ENCODE measurements around the gene LGALS7B.
"Not testable (repeated sequence)": the region's sequence is repeated elsewhere in the genome, so short reads cannot be mapped to it uniquely, and the experiment has no call there.

Gene LGALS7B

DNA sequence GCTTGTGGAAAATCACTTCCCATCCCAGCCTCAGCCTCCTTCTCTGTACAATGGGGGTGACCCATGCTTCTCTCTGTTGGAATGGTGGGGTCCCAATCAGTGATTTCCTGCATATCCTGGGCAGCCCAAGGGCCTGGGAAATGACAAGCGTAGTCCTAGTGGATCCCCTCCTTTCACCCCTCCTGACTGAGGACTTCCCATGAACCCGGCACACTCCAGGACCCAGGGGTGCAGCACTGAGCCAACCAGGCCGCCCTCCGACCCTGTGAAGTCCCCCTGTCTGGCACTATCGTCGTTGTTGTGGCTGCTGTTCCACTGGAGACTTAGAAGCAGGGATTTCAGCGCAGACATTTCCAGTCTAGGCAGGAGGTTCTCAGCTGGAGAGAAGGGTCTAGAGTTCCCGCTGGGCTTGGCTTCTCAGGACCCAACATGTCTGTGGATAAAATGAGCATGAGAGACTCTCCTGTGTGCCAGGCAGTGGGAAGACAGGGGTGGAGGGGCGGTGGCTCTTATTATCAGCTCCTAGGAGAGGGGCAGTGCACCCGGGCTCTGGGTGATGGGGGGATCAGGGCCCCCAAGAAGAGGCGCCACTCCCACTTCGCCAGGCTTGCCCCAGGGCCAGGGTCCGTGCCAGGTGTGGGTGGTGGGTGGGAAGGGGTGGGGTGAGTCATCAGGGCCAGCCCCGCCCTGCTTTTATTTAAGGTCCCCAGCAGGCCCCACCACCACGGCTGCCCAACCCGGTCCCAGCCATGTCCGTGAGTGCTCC is at the start of gene LGALS7B:
LGALS7B (plus strand) TSS at position 723 of the 766 bp plus-strand sequence; CDS start at position 750, 27 bp downstream.
- no peak for DNase-seq (ENCODE audit: low read depth in 3 of 3)

DNA sequence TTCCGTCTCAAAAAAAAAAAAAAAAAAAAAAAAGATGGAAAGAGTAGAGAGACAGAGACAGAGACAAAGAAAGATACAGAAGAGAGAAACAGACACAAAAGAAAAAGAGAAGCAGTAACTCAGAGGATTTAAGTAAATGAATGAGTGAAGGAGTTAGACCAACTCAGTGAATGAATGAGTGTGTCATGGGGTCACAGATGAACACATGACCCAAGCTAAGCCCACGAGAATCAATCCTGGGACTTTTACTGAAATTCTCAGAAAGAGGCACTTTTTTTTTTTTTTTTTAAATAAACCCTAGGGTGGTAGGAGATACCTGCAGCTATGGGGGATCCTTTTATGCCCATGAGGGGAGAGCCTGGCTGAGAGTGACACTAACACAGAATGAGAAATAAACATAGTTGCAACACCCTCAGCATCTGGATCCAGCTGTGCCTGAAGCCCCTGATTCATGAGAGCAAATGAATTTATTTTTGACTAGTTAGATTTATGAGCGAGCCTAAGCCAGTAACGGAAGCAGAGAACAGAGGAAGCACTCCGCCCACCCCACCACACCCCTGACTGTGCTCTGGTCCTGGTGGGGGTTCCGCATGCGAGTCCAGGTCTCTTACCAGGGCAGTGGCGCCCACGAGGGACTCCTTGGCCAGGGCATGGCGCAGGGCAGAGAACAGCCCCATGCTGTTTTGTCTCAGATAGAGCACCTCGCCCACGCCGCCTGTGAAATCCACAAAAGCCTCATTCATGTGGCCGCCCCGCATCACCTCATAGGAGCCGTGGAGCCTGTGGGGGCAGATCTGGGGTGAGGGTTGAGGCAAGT is 49.4 kb upstream of the LGALS7B start:
- DNase-seq (ENCODE audit: low read depth in 3 of 3) = no peak

DNA sequence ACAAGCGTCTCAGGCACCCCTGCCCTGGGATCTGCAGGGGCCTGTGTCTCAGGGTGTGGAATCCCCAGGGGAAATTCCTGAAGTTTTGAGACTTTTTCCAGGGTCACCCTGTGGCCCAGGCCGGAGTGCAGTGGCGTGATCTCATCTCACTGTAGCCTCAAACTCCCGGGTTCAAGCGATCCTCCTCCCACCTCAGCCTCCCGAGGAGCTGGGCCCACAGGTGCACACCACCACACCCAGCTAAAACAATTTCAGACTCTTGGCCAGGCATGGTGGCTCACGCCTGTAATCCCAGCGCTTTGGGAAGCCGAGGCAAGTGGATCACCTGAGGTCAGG is 48.8 kb upstream of the LGALS7B start:
- DNase-seq (ENCODE audit: low read depth in 3 of 3) = no peak

DNA sequence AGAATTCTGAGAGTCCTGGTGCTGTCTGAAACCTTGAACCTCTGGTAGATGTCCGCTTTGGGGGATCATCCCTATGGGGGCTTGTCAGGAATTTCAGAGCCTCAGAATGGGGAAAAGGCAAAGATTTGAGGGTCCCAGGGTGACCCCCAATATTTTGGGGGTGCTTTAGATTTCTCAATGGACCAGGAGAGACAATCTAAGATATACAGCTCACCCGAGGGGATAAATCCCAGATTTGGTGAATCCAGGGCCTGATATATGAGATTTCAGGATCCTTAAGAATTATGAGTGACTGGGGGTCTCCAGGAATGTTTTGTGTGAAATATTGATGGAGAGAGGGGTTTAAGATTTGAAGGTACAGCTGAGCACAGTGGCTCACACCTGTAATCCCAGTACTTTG is 48.1 kb upstream of the LGALS7B start:
- DNase-seq (ENCODE audit: low read depth in 3 of 3) = no peak

DNA sequence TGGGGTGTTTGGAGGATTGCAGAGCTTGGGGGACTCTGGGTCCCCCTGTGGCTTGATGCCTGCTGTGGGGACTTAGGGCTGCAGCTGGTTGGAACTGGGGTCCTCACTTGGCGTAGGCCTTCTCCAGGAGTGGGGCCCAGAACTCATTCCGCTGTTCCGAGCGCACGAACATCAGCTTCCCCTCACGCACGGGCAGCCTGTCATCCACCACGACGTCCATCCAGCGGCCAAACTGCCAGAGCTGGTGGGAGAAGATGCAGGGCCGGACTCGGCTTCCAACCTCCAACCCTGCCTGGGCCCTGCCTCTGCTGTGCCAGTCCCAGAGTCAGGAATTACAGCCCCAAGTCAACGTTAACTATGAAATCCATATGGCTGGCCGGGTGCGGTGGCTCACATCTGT is 47.3 kb upstream of the LGALS7B start:
- no peak for DNase-seq (ENCODE audit: low read depth in 3 of 3)

DNA sequence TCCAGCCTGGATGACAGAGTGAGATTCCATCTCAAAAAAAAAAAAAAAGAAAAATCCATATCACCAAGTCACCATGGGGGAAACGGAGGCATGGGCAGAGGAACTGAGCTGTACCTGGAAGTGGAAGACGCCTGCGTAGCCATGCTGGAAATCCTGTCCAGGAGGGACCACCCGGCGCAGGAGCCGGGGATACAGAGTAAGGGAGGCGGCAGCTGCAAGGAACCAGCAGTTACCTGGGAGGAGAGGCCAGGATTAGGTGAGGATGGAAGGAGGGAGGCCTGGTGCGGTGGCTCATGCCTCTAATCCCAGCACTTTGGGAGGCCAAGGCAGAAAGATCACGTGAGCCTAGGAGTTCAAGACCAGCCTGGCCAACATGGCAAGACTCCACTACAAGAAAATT is 46.7 kb upstream of the LGALS7B start:
- DNase-seq (ENCODE audit: low read depth in 3 of 3) = no peak

DNA sequence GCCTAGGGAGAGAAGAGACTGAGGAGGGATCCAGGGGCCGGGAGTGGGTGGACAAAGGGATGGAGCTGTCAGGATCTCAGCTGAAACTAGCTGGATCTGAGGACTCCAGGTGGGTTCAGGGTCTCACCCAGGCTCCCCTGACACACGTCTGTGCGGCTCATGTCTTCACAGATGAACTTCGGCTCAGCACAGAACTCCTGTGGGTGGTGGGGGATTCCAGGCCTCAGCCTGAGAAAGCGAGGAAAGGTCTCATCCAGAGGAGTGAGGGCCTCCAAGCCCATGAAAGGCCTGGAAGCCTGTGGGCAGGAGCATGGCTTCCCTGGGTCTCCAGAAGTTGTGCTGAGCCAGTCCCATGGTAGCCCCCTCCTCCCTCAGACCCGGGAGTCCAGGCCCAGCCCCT is 46.1 kb upstream of the LGALS7B start:
- no peak for DNase-seq (ENCODE audit: low read depth in 3 of 3)

DNA sequence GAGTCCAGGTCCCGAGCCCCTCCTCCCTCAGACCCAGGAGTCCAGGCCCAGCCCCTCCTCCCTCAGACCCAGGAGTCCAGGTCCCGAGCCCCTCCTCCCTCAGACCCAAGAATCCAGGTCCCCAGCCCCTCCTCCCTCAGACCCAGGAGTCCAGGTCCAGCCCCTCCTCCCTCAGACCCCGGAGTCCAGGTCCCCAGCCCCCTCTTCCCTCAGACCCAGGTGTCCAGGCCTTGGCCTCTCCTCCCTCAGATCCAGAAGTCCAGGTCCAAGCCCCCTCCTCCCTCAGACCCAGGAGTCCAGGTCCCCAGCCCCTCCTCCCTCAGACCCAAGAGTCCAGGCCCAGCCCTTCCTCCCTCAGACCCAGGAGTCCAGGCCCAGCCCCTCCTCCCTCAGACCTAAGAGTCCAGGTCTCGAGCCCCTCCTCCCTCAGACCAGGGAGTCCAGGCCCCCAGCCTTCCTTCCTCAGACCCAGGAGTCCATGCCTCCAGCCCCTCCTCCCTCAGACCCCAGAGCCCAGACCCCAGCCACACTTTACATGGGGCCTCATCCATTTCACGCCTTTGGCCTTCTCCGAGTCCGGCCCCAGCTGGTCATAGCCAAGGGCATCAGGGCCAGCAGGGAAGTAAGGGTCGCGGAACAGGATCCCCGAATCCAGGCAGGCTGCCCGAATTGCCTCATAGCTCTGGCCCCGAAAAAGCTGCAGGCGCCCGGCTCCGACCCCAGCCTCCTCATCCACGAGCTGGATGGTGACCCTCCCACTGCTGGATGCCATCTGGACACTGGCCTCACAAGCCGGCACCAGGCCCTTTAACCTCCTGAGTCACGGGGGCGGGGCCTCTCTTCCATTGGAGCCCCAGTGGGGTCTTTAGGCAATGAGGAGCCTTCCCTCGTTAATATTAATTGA is 45.4 kb upstream of the LGALS7B start:
- no peak for DNase-seq (ENCODE audit: low read depth in 3 of 3)

DNA sequence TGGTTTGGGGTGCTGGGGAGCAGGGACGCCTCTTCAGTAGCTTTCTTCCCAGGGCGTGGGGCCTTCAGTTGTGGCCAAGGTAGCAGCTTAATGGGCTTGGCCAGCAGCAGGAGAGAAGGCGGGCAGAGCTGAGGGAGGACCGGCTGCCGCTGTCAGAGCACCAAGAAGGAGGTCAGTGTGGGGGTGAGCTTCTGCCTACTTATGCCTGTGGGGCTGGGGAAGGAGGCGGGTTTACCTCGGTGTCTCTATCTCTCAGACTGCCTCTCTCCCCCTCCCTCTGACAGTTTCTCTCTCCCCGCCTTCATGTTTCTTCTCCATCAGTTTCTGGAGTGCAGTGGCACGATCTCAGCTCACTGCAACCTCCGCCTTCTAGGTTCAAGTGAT is 44.7 kb upstream of the LGALS7B start, which contains the start of gene CAPN12:
CAPN12 (minus strand) TSS at position 177 of the 384 bp plus-strand sequence. CDS start 309 bp downstream, outside the sequence.
- no peak for DNase-seq (ENCODE audit: low read depth in 3 of 3)

DNA sequence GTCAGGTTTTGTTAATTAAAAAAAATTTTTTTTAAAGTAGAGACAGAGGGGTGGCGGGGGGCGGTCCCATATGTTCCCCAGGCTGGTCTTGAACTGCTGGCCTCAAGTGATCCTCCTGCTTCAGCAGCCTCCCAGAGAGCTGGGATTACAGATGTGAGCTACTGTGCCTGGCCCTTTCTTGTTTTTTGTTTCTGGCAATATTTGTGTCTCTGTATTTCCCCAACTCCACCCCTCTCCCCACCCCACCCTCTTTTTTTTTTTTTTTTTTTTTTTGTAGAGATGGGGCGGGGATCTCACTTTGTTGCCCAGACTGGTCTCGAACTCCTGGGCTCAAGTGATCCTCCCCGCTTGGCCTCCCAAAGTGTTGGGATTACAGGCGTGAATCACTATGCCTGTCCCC is 44.1 kb upstream of the LGALS7B start:
- no peak for DNase-seq (ENCODE audit: low read depth in 3 of 3)

DNA sequence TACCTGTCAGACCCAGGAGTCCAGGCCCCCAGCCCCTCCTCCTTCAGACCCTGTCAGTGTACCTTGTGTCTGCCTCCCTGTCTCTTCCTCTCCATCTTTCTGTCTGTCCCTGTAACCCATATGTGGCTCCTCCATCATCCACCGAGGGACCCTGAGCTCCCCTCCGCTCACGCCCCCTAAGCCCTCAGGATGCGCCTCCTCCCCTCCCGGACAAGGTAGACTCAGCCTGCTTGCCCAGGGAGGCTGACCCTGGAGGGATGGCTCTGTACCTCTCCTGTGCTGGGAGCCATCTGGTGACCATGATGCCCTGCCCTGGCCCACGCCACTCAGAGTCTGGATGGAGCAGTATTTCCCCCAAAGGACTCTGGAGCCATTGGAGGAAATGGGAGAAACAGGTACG is 43.7 kb upstream of the LGALS7B start:
- DNase-seq (ENCODE audit: low read depth in 3 of 3) = no peak

DNA sequence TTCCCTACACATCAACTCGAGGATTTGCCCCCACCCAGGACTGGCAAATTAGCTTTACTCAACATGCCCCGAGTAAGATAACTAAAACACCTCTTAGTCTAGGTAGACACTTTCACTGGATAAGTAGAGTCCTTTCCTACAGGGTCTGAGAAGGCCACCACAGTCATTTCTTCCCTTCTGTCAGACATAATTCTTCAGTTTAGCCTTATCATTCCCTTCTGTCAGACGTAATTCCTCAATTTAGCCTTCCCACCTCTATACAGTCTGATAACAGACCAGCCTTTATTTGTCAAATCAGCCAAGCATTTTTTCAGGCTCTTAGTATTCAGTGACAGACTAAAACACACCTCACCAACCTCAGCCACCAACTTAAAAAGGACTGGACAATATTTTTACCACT is 35.2 kb upstream of the LGALS7B start:
- DNase-seq (ENCODE audit: low read depth in 3 of 3) = not testable (repeated sequence)

DNA sequence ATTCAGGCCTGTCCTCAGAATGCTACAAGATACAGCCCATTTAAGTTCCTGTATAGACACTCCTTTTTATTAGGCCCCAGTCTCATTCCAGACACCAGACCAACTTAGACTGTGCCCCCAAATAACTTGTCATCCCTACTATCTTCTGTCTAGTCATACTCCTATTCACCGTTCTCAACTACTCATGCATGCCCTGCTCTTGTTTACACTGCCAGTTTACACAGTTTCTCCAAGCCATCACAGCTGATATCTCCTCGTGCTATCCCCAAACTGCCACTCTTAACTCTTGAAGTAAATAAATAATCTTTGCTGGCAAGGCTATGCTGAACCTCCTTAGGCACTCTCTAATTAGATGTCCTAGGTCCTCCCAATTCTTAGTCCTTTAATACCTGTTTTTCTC is 34.8 kb upstream of the LGALS7B start:
- DNase-seq (ENCODE audit: low read depth in 3 of 3) = not testable (repeated sequence)

DNA sequence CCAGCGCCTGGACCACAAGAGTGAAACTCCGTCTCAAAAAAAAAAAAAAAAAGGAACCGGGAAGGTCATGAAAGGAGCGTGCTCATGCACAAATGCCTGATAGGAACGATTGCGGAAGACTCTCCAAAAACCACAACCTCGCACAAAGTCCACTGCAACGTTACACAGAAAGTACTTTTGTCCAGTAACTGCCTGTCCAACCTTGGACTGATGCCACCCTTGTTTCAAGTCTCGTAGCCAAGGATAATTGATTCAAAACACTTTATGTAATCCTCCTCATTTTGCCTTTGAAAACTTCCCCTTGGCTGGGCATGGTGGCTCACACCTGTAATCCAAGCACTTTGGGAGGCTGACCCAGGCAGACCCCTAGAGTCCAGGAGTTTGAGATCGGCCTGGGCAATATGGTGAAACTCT is 29.4 kb upstream of the LGALS7B start:
- DNase-seq (ENCODE audit: low read depth in 3 of 3) = no peak

DNA sequence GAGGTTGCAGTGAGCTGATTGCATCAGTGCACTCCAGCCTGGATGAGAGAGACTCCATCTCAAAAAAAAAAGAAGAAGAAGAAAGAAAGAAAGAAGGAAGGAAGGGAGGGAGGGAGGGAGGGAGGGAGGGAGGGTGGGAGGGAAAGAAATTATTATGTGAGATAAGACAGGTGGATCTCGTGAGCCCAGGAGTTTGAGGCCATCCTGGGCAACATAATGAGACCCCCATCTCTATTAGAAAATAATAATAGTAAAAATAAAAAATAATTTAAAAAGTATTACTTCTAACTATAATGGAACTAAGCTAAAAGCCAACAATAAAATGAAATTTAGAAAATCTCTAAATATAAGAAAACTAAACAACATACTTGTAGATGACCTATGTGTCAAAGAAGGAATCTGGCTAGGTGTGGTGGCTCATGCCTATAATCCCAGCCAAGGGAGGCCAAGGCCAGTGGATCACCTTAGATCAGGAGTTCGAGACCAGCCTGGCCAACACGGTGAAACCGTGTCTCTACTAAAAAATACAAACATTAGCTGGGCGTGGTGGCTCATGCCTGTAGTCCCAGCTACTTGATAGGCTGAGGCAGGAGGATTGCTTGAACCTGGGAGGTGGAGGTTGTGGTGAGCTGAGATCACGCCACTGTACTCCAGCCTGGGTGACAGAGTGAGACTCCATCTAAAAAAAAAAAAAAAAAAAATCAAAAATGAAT is 28.0 kb upstream of the LGALS7B start:
- not testable (repeated sequence) for DNase-seq (ENCODE audit: low read depth in 3 of 3)

DNA sequence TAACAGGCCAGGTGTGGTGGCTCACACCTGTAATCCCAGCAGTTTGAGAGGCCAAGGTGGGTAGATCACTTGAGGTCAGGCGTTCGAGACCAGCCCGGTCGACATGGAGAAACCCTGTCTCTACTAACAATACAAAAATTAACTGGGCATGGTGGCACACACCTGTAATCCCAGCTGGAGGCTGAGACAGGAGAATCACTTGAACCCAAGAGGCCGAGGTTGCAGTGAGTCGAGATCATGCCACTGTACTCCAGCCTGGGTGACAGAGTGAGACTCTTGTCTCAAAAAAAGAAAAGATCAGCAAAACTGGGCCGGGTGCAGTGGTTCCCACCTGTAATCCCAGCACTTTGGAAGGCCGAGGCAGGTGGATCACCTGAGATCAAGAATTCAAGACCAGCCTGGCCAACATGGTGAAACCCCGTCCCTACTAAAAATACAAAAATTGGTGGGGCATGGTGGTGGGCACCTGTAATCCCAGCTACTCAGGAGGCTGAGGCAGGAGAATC is 27.1 kb upstream of the LGALS7B start:
- DNase-seq (ENCODE audit: low read depth in 3 of 3) = not testable (repeated sequence)

DNA sequence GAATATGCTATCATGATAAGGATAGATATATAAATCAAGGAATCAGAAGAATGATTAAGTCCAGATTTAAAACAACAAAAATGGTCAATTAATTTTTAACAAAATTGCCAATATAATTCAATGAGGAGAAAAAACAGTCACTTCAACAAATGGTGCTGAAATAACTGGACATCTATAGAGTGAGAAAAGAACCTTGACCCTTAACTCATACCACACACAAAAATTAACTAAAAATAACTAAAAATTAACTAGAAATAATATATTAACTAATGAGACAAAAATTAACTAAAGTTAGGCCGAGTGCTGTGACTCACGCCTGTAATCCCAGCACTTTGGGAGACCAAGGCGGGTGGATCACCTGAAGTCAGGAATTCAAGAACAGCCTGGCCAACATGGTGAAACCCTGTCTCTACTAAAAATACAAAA is 25.2 kb upstream of the LGALS7B start:
- DNase-seq (ENCODE audit: low read depth in 3 of 3) = no peak

DNA sequence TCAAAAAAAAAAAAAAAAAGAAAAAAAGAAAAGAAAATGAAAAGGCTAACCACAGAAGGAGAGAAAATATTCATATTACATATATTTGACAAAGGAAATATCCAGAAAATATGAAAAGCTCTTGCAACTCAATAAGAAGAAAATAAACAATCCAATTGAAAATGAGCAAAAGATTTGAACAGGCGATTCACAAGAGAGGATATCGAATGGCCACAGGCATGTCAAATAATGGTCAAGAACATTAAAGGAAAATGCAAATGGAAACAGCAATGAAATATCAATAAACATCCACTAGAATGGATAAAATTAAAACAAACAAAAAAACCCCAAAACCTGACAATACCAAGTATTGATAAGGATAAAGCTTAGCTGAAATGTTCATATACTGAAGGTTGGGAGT is 23.8 kb upstream of the LGALS7B start:
- no peak for DNase-seq (ENCODE audit: low read depth in 3 of 3)

DNA sequence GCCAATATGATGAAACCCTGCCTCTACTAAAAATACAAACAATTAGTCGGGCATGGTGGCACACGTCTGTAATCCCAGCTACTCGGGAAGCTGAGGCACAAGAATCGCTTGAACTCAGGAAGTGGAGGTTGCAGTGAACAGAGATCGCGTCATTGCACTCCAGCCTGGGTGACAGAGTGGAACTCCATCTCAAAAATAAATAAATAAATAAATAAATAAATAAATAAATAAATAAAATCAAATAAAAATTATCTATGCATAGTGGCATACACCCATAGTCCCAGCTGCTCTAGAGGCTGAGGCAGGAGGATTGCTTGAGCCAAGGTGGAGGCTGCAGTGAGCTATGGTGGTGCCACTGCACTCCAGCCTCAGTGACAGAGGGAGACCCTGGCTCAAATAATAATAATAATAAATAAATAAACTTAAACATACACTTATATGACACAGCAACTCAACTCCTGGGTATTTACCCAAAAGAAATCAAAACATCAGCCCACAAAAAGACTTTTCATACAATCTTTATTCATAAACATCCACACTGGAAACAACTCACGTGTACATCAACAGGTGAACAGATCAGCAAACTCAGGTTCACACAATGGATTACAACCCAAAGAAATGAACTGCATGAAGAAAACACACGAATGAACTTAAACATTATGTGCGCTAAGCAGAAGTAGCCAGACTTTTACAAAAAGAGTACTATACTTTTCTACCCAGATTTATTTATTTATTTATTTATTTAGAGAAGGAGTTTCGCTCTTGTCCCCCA is 22.5 kb upstream of the LGALS7B start:
- DNase-seq (ENCODE audit: low read depth in 3 of 3) = no peak

DNA sequence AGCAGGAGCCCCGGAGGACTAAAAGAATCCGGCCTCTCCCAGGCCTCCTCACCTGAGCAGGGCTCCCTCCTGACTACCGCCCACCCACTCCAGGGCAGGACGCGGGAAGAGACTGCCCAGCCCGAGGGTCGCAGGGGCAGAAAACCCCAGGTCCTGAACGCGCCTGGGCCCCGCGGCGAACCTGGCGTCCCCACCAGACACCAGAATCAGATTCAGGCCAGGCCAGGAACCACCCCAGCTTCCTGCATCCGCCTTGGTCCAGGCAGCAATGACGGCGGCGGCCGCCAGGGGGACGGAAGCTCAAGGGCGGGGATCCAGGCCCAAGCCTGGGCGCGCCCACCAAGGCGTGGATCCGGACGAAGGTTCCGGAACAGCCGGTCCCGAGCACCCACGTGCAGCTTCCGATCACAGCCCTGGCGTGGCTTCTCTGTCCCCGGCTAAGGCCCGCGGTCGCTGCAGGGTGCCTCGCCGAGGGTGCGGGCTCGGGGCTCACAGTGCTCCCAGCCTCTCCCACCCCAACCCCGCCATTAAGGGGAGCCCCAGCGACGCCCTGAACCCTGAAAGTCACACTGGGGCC is 19.3 kb upstream of the LGALS7B start:
- peak; percentile 71 to 84 (median 72) for DNase-seq (ENCODE audit: low read depth in 3 of 3)

All from stimulated activated CD4-positive, alpha-beta T cell treated with anti-CD3 and anti-CD28 coated beads, TNF-alpha, amount 100 ng/mL, for 24 hours (primary cell).